HCT116 (cell line): Measurements from ENCODE around the gene ASB10. TPM values are rescaled to one million over a fixed set of nuclear protein-coding genes. Genes with fewer than 3 reads are reported as not detected.
A peak's percentile ranks its signal among the peaks of the same experiment; 100 is the strongest.

Source experiments
- ATAC-seq: fragments of 200-7000 bp; cut with Tn5 transposase; 2 replicates; pipeline ENCODE4 v1.9.1; 2020; ENCODE audit warnings: mild to moderate bottlenecking, moderate library complexity
- BruUV-seq: library from RNA; stranded (reverse); fragments of 400-500 nt; replicated peaks from 2 replicates; lab custom pipeline; 2021; lab: Mats Ljungman, UMichigan
- CTCF ChIA-PET: fragments of 300-600 bp; sonication (Branson Sonifier 250); formaldehyde crosslinking; loops from one replicate; lab custom pipeline; 2021; ENCODE audit warnings: antibody characterized with exemption; lab: Charles Lee
- POLR2A ChIA-PET: fragments of 300-600, 350-600 bp; sonication (Branson Sonifier 250); formaldehyde crosslinking; loops from one replicate; lab custom pipeline; 2021; ENCODE audit warnings: antibody characterized with exemption; lab: Charles Lee
- RAD21 ChIA-PET, 2 experiments: fragments of 300-600 bp; sonication (Branson Sonifier 250); formaldehyde crosslinking; loops; one replicate each; lab custom pipeline; 2023; ENCODE audit warnings: low total read pairs in 2 of 2; ENCODE audit not compliant: uncharacterized antibody in 2 of 2, unreplicated experiment in 2 of 2, low non-redundant PET in 1 of 2; lab: Charles Lee
- DNase-seq: peaks from one replicate; pipeline ENCODE4 v3.0.0-alpha.2; 2010; ENCODE audit warnings: low read depth, low spot score
- H2AFZ ChIP-seq: fragments of 200-600 bp; shearing (Covaris generic), sonication (generic); 2 replicates; pipeline ENCODE4 v1.6.1; 2017; ENCODE audit warnings: low read depth, mixed run types, mixed read lengths, antibody characterized with exemption, low read length; ENCODE audit not compliant: poor library complexity, severe bottlenecking
- H3K27ac ChIP-seq: 2 replicates; pipeline ENCODE4 v1.5.1; 2012; ENCODE audit warnings: low read depth, low read length
- H3K27me3 ChIP-seq: fragments of 200-600 bp; sonication (generic); 2 replicates; pipeline ENCODE4 v1.6.1; 2016; ENCODE audit warnings: mixed run types, low read length, mixed read lengths; ENCODE audit not compliant: insufficient read depth
- H3K36me3 ChIP-seq, 2 experiments: fragments of 200-500 bp in 1 of 2; fragments of 200-600 bp in 1 of 2; sonication (Bioruptor generic) in 1 of 2; sonication (generic) in 1 of 2; 2 replicates each; pipeline versions ENCODE4 v1.5.1 to v1.6.1; 2014 to 2016; ENCODE audit warnings: low read length in 2 of 2, inconsistent platforms in 1 of 2, mixed read lengths in 1 of 2, mixed run types in 1 of 2; ENCODE audit not compliant: insufficient read depth in 2 of 2, control insufficient read depth in 1 of 2
- H3K4me1 ChIP-seq, 2 experiments: fragments of 200-600 bp in 1 of 2; sonication (generic) in 1 of 2; 2 replicates each; pipeline versions ENCODE4 v1.5.1 to v1.6.1; 2012 to 2017; ENCODE audit warnings: low read length in 2 of 2, inconsistent platforms in 1 of 2, mild to moderate bottlenecking in 1 of 2, mixed read lengths in 1 of 2, mixed run types in 1 of 2, moderate library complexity in 1 of 2; ENCODE audit not compliant: insufficient read depth in 2 of 2, control insufficient read depth in 1 of 2
- H3K4me2 ChIP-seq: fragments of 200-600 bp; sonication (generic); 2 replicates; pipeline ENCODE4 v1.6.1; 2017; ENCODE audit warnings: mixed run types, low read length, mixed read lengths
- H3K4me3 ChIP-seq, 2 experiments: fragments of 200-600 bp in 1 of 2; sonication (generic) in 1 of 2; replicated peaks in 1 of 2; 2 replicates each; pipeline ENCODE4 v1.5.1; 2011 to 2016; ENCODE audit warnings: low read length in 2 of 2, control low read depth in 1 of 2, low read depth in 1 of 2, mild to moderate bottlenecking in 1 of 2, mixed read lengths in 1 of 2, mixed run types in 1 of 2
- H3K79me2 ChIP-seq: fragments of 200-600 bp; sonication (generic); 2 replicates; pipeline ENCODE4 v1.6.1; 2017; ENCODE audit warnings: mild to moderate bottlenecking, mixed run types, low read length, moderate library complexity, mixed read lengths; ENCODE audit not compliant: insufficient read depth
- H3K9ac ChIP-seq: fragments of 200-600 bp; sonication (generic); 2 replicates; pipeline ENCODE4 v1.6.1; 2016; ENCODE audit warnings: low read length, mixed read lengths
- H3K9me2 ChIP-seq: fragments of 200-600 bp; sonication (generic), shearing (Covaris generic); 2 replicates; pipeline ENCODE4 v1.6.1; 2017; ENCODE audit warnings: mixed run types, mild to moderate bottlenecking, moderate library complexity; ENCODE audit not compliant: insufficient read depth
- H3K9me3 ChIP-seq, 2 experiments: fragments of 200-500 bp in 1 of 2; fragments of 200-600 bp in 1 of 2; sonication (Bioruptor generic) in 1 of 2; sonication (generic) in 1 of 2; 2 replicates each; pipeline ENCODE4 v1.6.1; 2014 to 2017; ENCODE audit warnings: low read length in 2 of 2, mixed read lengths in 2 of 2, inconsistent platforms in 1 of 2, low read depth in 1 of 2, mild to moderate bottlenecking in 1 of 2, mixed run types in 1 of 2, moderate library complexity in 1 of 2; ENCODE audit not compliant: control insufficient read depth in 1 of 2, insufficient read depth in 1 of 2
- H4K20me1 ChIP-seq: fragments of 200-600 bp; sonication (generic), shearing (Covaris generic); 2 replicates; pipeline ENCODE4 v1.6.1; 2017; ENCODE audit warnings: mixed run types, mild to moderate bottlenecking, moderate library complexity; ENCODE audit not compliant: insufficient read depth
- ATF3 ChIP-seq: IDR thresholded peaks from 2 replicates; pipeline ENCODE4 v1.6.1; 2012
- CEBPB ChIP-seq: IDR thresholded peaks from 2 replicates; pipeline ENCODE4 v1.6.1; 2012; ENCODE audit warnings: low read depth
- EZH2 ChIP-seq: fragments of 200-600 bp; sonication (generic); IDR thresholded peaks from 2 replicates; pipeline ENCODE4 v1.6.1; 2017; ENCODE audit warnings: antibody characterized with exemption, mixed run types
- FOSL1 ChIP-seq: IDR thresholded peaks from 2 replicates; pipeline ENCODE4 v1.6.1; 2012; ENCODE audit warnings: low read depth
- POLR2A ChIP-seq: IDR thresholded peaks from 2 replicates; pipeline ENCODE4 v1.7.0; 2011; ENCODE audit warnings: borderline replicate concordance; ENCODE audit not compliant: insufficient read depth, insufficient read length; ENCODE audit errors: extremely low read depth
- POLR2AphosphoS5 ChIP-seq: IDR thresholded peaks from 2 replicates; pipeline ENCODE4 v1.6.1; 2011; ENCODE audit warnings: mild to moderate bottlenecking, low read depth, low read length, moderate library complexity
- RAD21 ChIP-seq: IDR thresholded peaks from 2 replicates; pipeline ENCODE4 v1.6.1; 2012; ENCODE audit warnings: low read depth, mild to moderate bottlenecking
- YY1 ChIP-seq: IDR thresholded peaks from 2 replicates; pipeline ENCODE4 v1.6.1; 2011; ENCODE audit warnings: low read length, low read depth, moderate library complexity, mild to moderate bottlenecking; ENCODE audit not compliant: insufficient replicate concordance; ENCODE audit errors: extremely low read depth
- intact Hi-C: fragments of 100-400 bp; cut with micrococcal nuclease; formaldehyde crosslinking; loops from 2 replicates; pipeline ENCODE4 v1.10.0; 2022
- total RNA-seq: library from RNA; stranded (reverse); gene quantifications from one replicate; pipeline ENCODE4 v1.2.1, GENCODE V29; 2021; ENCODE audit not compliant: unreplicated experiment
- TF ChIP-seq, protein P1 (sequence below), 3 experiments: fragments of 200-600 bp in 1 of 3; sonication (generic) in 1 of 3; IDR thresholded peaks in 2 of 3; conservative IDR thresholded peaks in 1 of 3; 2 replicates each; pipeline ENCODE4 v1.5.1; 2012 to 2017; ENCODE audit warnings: low read depth in 2 of 3, low read length in 2 of 3, antibody characterized with exemption in 1 of 3, borderline replicate concordance in 1 of 3, control low read depth in 1 of 3, mild to moderate bottlenecking in 1 of 3, mixed read lengths in 1 of 3, mixed run types in 1 of 3, moderate library complexity in 1 of 3; ENCODE audit not compliant: insufficient read depth in 1 of 3

Gene ASB10
- total RNA-seq, 1 experiment from 2014 or later, result not detected

DNA sequence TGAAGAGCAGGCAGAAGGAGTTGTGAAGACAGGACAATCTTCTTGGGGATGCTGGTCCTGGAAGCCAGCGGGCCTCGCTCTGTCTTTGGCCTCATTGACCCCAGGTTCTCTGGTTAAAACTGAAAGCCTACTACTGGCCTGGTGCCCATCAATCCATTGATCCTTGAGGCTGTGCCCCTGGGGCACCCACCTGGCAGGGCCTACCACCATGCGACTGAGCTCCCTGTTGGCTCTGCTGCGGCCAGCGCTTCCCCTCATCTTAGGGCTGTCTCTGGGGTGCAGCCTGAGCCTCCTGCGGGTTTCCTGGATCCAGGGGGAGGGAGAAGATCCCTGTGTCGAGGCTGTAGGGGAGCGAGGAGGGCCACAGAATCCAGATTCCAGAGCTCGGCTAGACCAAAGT, 46.8 kb upstream of the ASB10 start:
- no peaks in the 10 kb centered on the region for H3K9me3 ChIP-seq
- ChIA-PET RAD21 (no interaction called here), CTCF (interaction anchor here (1.3 kb wide), 2 partner anchors 9 to 10 kb away, joined by 4 to 6 read pairs; no protein-coding TSS in a partner anchor), POLR2A (no interaction called here)
- no peaks in the 10 kb centered on the region for H3K27me3 ChIP-seq
- no peak overlapping the region for H2AFZ ChIP-seq
- DNase-seq (no peak), ATAC-seq (no peak)
- peaks cover 33% of the 10 kb centered on the region for H3K79me2 ChIP-seq
- intact Hi-C loops, result no loop called here
- no peaks in the 10 kb centered on the region for H3K9me2 ChIP-seq
- peaks cover 9 to 17% of the 10 kb centered on the region in 2 experiments for H3K36me3 ChIP-seq
- TF ChIP-seq RAD21, result no peak
- no peak for TF ChIP-seq POLR2AphosphoS5
- no peak for TF ChIP-seq FOSL1
- no peak for TF ChIP-seq YY1
- TF ChIP-seq, protein P1, sequence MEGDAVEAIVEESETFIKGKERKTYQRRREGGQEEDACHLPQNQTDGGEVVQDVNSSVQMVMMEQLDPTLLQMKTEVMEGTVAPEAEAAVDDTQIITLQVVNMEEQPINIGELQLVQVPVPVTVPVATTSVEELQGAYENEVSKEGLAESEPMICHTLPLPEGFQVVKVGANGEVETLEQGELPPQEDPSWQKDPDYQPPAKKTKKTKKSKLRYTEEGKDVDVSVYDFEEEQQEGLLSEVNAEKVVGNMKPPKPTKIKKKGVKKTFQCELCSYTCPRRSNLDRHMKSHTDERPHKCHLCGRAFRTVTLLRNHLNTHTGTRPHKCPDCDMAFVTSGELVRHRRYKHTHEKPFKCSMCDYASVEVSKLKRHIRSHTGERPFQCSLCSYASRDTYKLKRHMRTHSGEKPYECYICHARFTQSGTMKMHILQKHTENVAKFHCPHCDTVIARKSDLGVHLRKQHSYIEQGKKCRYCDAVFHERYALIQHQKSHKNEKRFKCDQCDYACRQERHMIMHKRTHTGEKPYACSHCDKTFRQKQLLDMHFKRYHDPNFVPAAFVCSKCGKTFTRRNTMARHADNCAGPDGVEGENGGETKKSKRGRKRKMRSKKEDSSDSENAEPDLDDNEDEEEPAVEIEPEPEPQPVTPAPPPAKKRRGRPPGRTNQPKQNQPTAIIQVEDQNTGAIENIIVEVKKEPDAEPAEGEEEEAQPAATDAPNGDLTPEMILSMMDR (IDR thresholded peaks at IDR 0.05 in 2 of 3, conservative IDR thresholded peaks at IDR 0.05 in 1 of 3; ENCODE audit: borderline replicate concordance in 1 of 3, insufficient read depth in 1 of 3, low read depth in 2 of 3, low read length in 2 of 3), result no peak
- TF ChIP-seq CEBPB, result no peak
- TF ChIP-seq EZH2, result no peak
- no peak for TF ChIP-seq ATF3
- no peak for TF ChIP-seq POLR2A
- H3K4me2 ChIP-seq, result peak overlapping the region; percentile 87
- peak overlapping the region; percentile 59 to 93 for H3K4me3 ChIP-seq
- no TSS peak for BruUV-seq
- peaks cover 11 to 21% of the 10 kb centered on the region in 2 experiments for H3K4me1 ChIP-seq
- H3K9ac ChIP-seq, result peak overlapping the region; percentile 80
- peak overlapping the region; percentile 72 for H3K27ac ChIP-seq
- H4K20me1 ChIP-seq, result no peaks in the 10 kb centered on the region
